CD4-positive, alpha-beta T cell treated with Interleukin-6 at 100 ng/mL for 8 hours (primary cell): Measurements from ENCODE around the gene ACTR3.
"Not testable (repeated sequence)": the region's sequence is repeated elsewhere in the genome, so short reads cannot be mapped to it uniquely, and the experiment has no call there.

ENCODE experiments used
- DNase-seq: peaks from one replicate; pipeline ENCODE4 v3.0.0-alpha.2; 2020; ENCODE audit warnings: mixed read lengths, low spot score

ACTR3 gene

GRCh38 chr2:113889471-113890252 is at the start of gene ACTR3:
Gene ACTR3 (plus strand): TSS chr2:113890089. CDS start chr2:113890280, 191 bp downstream.
- peak; percentile 98 for DNase-seq

- DNase-seq: no peak
These were observed 49.4 kb upstream of the ACTR3 start for GRCh38 chr2:113840518-113840917.

GRCh38 chr2:113842919-113843736 is 46.8 kb upstream of the ACTR3 start:
- DNase-seq: no peak

- not testable (repeated sequence) for DNase-seq
These were observed 46.2 kb upstream of the ACTR3 start for GRCh38 chr2:113843737-113844050.

- DNase-seq: no peak
These were observed 44.6 kb upstream of the ACTR3 start for GRCh38 chr2:113845261-113845660.

GRCh38 chr2:113845796-113846195 is 44.1 kb upstream of the ACTR3 start:
- DNase-seq: not testable (repeated sequence)

- DNase-seq: no peak
These were observed 43.5 kb upstream of the ACTR3 start for GRCh38 chr2:113846429-113846828.

GRCh38 chr2:113847144-113847543 is 42.7 kb upstream of the ACTR3 start:
- no peak for DNase-seq

- DNase-seq: no peak
These were observed 41.0 kb upstream of the ACTR3 start for GRCh38 chr2:113848758-113849415.

GRCh38 chr2:113850687-113851086 is 39.2 kb upstream of the ACTR3 start:
- no peak for DNase-seq

GRCh38 chr2:113851640-113852039 is 38.2 kb upstream of the ACTR3 start:
- no peak for DNase-seq

- no peak for DNase-seq
These were observed 35.7 kb upstream of the ACTR3 start for GRCh38 chr2:113854208-113854607.

GRCh38 chr2:113854970-113855740 is 34.7 kb upstream of the ACTR3 start:
- DNase-seq: no peak

- DNase-seq: no peak
These were observed 32.4 kb upstream of the ACTR3 start for GRCh38 chr2:113857464-113857863.

GRCh38 chr2:113858764-113859163 is 31.1 kb upstream of the ACTR3 start:
- no peak for DNase-seq

GRCh38 chr2:113861740-113862139 is 28.1 kb upstream of the ACTR3 start:
- no peak for DNase-seq

- no peak for DNase-seq
These were observed 26.7 kb upstream of the ACTR3 start for GRCh38 chr2:113863144-113863543.

- no peak for DNase-seq
These were observed 22.3 kb upstream of the ACTR3 start for GRCh38 chr2:113867571-113867970.

GRCh38 chr2:113869253-113869652 is 20.6 kb upstream of the ACTR3 start:
- no peak for DNase-seq

GRCh38 chr2:113872201-113872600 is 17.7 kb upstream of the ACTR3 start:
- DNase-seq: no peak

- DNase-seq: no peak
These were observed 16.0 kb upstream of the ACTR3 start for GRCh38 chr2:113873867-113874266.

GRCh38 chr2:113875135-113875534 is 14.8 kb upstream of the ACTR3 start:
- DNase-seq: no peak
